ENCODE data around the gene NCOA7.

DNA sequence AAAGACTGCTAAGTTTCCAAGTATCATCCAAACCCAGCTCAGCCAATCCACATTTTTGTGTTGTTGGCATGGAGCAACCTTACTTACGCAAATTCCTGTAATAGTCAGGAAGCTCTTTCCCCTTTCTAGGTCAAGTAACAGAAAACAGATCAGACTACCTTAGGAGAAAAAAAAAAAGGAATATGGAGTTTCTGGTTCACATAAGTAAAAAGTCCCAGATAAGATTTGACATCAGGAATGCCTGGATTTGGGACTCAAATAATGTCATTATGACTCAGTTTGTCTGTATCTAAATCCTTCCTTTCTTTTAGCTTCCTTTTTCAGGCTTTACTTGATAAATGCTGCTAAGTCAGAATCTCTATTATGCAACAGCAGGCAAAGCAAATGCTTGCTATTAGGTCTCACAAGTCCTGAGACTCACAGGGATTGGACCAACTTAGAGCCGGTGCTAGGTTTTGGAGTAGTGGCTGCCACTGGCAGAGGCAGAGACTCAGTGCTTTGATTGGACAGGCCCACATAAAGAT is 44.5 kb downstream of the NCOA7 start:
- TF ChIP-seq, protein P1, sequence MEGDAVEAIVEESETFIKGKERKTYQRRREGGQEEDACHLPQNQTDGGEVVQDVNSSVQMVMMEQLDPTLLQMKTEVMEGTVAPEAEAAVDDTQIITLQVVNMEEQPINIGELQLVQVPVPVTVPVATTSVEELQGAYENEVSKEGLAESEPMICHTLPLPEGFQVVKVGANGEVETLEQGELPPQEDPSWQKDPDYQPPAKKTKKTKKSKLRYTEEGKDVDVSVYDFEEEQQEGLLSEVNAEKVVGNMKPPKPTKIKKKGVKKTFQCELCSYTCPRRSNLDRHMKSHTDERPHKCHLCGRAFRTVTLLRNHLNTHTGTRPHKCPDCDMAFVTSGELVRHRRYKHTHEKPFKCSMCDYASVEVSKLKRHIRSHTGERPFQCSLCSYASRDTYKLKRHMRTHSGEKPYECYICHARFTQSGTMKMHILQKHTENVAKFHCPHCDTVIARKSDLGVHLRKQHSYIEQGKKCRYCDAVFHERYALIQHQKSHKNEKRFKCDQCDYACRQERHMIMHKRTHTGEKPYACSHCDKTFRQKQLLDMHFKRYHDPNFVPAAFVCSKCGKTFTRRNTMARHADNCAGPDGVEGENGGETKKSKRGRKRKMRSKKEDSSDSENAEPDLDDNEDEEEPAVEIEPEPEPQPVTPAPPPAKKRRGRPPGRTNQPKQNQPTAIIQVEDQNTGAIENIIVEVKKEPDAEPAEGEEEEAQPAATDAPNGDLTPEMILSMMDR (IDR thresholded peaks at IDR 0.05): no peak
- no peak for TF ChIP-seq POLR2A (IDR thresholded peaks at IDR 0.05)
